GM19372 (cell line): ENCODE data around the gene URB2.
"Not testable (repeated sequence)": the region's sequence is repeated elsewhere in the genome, so short reads cannot be mapped to it uniquely, and the experiment has no call there.

Source experiments
- ATAC-seq: cut with Tn5 transposase; IDR thresholded peaks from one replicate; pipeline ENCODE4 v1.9.1; 2021; ENCODE audit warnings: mild to moderate bottlenecking, low read depth, moderate library complexity; ENCODE audit not compliant: unreplicated experiment

Gene URB2

DNA sequence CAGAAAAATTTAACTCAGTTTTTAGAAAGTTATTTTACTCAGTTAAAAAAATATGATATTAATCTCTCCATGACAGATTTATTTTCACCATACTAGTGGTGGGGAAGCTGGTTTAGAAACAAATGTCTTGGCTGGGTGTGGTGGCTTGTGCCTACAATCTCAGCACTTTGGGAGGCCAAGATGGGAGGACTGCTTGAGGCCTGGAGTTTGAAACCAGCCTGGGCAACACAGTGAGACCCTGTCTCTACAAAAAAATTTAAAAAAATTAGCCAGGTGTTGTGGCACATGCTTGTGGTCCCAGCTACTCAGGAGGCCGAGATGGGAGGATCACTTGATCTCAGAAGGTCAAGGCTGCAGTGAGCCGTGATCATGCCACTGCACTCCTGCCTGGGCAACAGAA is 17.5 kb upstream of the URB2 start:
- ATAC-seq = no peak

DNA sequence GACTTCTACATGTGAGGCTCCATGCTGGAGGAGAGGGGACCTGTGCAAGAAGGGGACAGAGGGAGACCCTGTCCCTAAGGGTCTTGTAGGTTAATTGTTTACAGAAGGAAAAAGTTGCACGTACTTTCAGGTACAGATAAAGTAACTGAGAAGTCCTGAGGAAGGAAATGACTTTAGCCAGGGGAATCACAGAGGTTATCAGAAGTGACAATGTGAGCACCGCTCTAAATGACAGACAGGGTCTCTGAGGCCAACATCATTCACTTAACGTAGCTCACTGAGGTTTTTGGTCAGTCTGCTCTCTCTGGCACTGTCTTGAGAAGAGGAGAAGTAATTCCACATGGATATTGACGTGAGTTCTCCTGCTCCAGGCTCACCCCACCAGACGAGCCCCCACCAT is 12.1 kb upstream of the URB2 start:
- no peak for ATAC-seq

DNA sequence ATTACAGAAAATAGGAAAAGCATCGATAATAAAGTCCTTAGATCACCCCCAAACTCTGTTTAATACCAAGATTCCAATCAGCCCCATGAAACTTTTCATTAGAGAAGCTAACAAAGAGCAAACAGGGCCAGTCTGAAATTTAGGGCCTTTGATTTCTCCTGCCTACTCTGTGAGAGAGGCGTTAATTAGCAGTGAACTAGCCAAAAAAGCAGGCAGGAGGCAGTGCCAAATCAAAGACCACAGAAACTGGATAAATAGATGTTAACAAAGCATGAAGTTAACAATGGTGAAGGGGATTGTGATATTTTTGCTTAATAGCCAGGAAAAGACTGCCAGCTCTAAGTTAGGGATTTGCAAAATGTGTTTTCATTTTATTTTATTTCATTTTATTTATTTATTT is 11.3 kb upstream of the URB2 start:
- ATAC-seq = no peak

DNA sequence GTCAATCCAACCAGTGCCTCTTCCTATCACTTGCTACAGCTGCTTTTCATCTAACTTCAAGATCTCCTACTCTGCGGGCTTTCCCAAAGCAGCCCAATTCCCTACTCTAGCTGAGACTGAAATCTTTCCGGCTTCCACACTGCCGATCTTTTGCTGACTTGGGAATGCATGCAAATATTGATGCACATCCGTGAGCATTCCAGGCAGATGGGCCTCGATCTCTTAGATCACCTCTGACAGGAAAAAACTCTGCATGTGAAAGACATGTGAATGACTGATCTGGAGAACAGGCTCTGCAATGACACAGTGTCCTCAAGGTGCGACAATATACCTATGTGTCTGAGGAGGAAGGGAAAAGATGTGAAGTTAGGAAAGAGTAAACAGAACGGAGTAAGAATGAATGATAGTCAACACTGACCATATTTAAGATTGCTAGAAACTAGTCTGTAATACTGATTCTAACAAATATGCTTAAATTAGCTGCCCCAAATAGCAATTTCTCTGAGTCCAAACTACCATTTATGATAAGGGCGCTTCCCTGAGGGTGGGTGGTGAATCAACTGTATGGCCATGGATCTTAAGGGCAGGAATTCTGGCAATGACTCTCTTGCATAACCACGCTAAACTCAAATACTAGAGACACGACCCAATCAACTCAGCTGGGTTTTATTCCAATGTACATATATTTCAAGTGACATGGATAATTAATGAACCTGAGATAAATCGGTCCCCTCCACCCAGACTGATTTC is 8.5 kb upstream of the URB2 start:
- ATAC-seq = no peak

DNA sequence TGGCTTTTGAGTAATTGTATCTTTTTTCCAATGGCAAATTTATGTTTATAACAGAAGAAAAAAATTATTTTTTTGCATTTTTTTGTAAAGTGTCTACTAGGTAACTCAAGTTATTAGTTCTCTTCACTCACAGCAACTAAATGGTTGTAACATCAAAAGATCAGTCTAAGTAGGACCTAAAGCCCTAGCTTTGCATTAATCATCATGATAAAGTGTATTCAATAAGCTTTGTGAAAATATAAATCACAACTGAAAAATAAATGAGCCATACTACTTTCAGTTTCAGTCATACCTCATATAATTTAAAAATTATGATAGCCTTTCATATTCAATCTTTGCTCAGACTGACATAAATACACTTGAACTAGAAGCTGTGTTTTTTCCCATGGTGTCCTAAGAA is 7.0 kb upstream of the URB2 start:
- no peak for ATAC-seq

DNA sequence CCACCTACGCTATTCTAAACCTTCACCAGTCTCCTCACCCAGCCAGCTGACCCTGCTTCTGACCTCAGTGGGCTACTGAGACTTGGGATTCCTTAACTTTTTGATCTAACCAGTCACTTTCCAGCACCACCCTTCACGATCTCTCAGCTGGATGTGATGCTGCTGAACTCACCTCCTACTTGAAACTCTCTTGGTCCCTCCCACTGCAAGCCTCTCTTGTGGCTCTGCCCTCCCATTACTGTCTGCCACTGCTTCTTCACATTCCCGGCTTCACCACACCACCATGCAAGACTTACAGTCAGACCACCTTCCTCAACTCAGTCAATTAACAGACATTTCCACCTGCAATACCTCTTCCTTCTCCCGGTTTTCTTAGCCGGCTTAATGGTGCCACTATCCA is 6.4 kb upstream of the URB2 start:
- no peak for ATAC-seq

DNA sequence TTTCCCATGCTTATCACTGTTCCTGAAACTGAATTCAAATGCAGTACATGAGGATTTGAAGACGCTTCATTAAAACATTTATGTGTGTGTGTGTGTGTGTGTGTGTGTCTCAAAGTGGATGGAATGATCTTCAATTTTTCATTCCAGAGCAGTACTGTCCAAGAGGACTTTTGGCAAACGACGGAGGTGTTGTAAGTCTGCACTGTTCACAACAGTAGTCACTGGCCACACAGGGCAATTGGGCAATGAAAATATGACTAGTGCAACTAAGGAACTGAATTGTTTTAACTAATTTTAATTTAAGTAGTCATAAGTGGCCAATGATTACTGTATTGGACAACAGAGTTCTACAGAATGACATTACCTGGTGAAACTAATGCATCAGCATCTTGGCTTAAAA is 5.2 kb upstream of the URB2 start:
- no peak for ATAC-seq

DNA sequence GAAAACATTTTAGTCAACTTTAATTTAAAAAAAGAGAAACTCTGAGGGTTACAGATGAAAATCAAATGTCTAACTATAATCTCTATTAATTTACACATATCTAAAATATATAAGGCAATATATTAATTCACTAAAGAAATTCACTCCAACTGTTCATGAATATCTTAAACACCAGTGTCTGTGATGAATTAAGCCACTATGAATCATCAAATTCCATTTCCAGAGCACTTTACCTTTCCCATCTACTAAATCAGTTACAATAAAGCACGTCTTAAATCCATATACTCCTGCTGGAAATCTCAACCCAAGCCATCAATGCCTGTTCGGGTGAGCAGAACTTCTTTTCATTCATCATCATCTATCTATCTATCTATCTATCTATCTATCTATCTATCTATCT is 4.4 kb upstream of the URB2 start:
- no peak for ATAC-seq

DNA sequence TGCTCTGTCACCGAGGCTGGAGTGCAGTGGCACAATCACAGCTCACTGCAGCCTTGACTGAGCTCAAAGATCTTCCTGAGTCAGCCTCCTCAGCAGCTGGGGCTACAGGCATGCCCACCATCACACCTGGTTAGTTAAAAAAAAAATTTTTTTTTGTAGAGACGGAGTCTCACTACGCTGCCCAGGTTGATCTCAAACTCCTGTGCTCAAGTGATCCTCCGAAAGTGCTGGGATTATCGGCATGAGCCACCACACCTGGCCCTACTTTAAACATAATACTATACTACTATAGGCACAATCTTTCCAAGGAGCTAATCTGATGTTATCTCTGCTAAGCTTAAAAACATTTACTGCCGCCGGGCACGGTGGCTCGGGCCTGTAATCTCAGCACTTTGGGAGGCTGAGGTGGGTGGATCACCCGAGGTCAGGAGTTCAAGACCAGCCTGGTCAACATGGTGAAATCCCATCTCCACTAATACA is 3.4 kb upstream of the URB2 start:
- ATAC-seq = not testable (repeated sequence)

DNA sequence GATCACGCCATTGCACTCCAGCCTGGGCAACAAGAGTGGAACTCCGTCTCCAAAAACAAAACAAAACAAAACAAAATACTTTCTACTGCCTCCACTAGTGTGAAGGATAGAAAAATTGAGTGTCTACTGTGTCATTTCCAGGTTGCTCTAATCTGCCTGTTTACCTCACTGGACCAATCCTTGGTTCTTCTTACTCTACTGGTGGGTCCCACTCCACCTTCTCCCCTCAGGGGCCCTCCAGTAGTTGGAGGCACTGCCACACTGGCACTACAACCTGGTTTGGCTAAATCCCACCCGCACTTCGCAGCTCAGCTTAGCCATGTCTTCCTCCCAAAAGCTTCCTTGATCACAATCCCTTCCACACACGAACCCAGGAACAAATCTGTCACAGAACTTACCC is 2.8 kb upstream of the URB2 start:
- no peak for ATAC-seq

DNA sequence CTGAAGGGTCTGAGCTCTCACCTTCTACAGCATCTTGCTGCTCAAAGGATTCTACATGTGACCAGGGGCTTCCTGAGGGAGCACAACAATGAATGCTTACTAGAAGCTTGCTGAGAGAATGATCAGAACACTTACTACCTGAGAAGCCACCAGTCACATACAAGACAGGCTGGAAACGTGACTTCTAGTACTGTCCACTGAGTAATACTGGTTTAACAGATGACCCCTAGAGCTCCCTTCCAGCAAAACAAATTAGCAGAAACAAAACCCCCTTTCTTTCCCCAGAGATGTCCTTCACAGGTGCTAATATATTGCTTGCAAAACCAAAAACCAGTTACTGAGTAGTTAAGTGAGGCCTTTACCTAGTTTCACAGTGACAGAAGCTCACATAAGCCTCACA is 2.2 kb upstream of the URB2 start:
- no peak for ATAC-seq

DNA sequence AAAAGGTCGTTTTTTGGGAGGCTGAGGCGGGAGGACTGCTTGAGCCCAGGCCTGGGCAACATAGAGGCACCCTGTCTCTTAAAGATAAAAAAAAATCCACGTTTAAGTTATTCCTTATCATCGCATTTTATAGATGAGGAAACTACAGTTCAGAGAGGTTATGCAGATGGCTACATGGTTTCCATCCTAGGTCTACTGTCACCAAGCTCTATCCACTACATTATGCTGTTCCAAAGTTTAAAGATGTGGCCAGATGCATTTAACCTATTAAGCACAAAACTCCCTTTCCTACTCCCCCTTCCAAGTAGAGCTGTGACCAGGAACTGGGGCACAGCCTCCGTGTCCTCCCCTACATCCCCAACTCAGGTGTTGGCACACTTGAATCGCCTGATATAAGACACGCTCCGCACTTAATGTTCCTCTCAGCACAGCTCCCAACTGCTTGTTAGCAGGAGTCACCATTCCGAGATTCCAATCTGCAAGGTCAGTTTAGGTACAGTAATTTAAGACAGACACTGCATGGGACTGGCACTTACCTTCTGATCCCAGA is 1.5 kb upstream of the URB2 start:
- no peak for ATAC-seq

DNA sequence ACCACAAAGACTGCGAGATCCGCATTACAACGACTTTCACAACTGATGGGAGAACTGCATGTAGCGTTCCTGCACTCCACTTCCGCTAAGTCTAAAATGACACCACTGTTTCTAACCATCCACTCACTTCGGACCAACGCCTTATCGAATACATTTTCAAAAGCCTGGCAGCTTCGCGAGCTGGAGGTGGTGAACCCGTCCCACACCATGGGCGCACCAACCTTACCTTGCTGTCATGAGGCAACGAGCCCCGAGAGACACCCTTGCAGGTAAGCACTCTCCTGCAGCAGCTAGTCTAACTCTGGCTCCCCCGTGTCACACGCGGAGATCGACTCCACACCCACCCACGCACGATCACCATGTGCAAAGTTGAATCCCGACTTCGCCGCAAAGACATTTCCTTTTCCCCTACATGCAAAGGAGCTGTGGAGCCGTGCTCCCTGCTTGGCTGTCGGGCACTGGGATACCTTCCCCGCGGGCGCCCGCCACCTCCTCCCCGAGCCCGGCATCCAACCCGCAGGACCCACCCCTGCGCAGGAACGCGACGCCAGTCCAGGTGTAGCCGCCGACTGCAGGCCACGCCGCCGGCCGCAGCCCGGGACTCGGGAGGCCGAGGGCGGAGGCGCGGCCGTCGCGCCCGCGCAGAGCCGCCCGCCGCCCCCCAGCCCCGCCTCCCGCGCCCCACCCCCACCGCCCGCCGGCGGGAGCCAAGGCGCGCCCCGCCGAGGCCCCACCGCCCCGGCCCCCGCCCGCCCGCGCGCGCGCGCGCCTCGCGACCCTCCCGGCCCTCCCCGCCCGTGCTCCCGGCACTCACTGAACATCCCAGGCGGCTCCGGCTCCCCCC is 754 bp upstream of the URB2 start:
- ATAC-seq = peak; percentile 35

DNA sequence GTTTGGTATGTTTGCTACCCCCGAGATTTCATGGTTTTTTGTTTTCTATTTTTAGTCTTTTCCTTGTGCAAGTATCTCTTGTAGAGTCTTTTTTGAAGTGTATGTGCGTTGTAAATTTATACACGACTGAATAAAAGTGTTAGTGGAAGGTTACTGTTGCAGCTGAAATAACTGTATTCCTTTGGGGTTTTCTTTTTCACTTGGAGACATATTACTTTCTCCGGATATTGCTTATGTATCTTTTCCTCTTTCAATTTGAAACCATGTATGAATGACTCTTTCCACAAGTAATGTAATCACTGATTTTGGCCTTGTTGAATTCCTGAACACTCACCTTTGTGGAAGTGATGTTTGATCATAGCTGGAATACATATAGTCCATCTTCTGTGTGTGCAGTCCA is 956 bp downstream of the URB2 start:
- no peak for ATAC-seq

DNA sequence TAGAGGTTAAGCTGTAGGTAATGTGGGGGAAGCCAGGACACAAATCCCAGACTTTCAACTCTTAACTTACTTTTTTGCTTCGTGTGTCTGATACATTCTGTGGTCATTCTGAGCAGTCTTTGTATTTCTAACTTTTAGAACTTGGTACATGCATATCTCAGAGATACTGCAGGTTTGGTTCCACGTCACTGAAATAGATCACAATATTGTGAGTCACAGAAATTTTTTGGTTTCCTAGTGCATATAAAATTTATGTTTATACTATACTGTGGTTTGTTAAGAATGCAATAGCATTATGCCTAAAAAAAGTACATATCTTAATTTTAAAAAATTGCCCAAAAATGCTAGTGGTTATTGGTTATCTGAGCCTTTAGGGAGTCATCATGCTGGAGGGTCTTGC is 3.2 kb downstream of the URB2 start:
- ATAC-seq = no peak

DNA sequence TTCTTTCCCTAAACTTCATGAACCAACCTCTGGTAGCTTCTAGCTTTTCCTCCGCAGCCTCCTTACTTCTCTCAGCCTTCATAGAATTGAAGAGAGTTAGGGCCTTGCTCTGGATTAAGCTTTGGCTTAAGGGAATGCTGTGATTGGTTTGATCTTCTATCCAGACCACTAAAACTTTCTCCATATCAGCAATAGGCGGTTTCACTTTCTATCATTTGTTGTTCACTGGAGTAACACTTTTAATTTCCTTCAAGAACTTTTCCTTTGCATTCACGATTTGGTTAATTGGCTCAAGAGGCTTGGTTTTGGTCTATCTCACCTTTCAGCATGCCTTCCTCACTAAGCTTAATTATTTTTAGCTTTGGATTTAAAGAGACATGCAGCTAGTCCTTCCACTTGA is 5.1 kb downstream of the URB2 start:
- no peak for ATAC-seq

DNA sequence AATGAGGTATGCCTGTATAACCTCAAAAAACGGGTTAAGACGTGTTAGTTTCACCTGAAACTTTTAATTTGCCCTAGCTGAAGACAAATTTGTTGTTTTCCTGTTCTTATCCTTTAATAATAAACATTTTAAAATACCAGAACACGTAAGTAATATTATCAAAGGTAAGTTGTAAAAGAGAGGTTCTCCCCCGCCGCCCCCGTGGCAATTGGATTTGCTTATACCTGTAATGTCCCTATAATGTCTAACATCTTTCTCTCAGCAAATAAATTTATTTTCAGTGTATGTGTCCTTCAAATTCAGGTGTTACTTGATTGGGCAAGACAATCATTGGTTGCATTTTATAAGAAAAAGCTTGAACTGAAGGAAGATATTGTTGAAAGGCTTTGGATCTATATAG is 5.9 kb downstream of the URB2 start:
- ATAC-seq = no peak

DNA sequence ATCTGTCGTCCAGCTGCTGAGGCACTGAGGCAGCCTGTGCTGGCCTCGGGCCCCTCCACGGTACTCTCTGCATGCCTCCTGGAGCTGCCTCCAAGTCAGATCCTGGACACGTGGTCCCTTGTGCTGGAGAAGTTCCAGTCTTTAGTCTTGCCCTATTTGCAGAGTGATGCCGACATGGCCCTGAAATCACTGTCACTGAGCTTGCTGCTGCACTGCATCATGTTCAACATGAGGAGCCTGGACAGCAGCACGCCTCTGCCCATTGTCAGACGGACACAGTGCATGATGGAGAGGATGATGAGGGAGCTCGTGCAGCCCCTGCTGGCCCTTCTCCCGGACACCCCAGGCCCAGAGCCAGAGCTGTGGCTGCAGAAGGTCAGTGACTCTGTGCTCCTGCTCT is 10.0 kb downstream of the URB2 start:
- ATAC-seq = no peak

DNA sequence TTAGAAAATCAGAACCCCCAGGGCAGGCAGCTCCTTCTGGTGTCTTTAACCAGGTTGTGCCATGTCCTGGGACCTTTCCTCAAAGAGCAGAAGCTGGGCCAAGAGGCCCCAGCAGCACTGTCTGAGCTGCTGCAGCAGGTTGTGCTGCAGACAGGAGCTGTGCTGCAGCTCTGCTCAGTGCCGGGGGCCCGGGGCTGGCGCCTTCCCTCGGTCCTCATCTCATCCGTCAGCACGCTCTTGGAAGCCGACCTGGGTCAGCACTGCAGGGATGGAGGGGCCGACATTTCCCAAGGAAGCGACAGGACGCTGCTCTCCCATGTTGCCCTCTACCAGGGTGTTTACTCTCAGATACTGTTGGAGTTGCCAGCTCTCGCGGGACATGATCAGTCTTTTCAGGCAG is 11.7 kb downstream of the URB2 start:
- no peak for ATAC-seq

DNA sequence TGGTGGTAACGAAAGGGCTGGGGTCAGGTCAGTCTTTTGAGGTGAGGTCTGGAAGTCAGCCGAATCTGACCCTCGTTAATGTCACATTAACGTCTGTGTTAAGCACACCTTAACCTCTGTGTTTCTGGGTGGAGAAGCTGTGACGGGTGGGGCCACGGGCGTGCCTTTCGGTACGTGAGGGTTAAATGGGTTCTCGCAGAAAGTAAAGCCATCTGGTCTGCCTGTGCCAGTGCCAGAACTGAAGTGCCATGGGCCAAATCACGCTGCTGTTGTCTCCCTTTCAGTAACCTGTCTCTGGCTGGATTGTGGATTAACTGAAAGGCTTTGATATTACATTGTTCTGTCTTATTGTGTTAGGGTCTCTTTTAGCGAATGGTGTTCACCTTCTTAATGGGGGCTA is 14.4 kb downstream of the URB2 start:
- ATAC-seq = no peak

DNA sequence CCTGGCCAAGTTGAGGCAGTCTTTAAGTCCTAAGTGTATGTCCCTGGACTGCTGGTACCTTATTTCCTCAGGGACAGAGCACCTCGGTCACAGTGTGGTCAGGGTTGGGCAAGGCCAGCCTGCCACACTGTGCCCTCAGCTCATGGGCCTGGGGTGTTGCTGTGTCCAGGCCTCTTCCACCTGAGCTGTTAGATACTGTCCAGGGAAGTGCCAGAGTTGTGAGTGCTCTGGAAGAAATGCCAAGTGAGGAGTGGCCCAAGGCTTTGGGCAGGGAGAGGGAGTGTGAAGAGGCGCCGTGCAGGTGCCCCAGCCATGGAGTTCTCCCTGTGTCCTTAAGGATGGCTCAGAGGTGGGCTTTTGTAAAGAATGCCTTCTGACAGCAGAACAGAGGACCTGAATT is 15.3 kb downstream of the URB2 start:
- no peak for ATAC-seq

DNA sequence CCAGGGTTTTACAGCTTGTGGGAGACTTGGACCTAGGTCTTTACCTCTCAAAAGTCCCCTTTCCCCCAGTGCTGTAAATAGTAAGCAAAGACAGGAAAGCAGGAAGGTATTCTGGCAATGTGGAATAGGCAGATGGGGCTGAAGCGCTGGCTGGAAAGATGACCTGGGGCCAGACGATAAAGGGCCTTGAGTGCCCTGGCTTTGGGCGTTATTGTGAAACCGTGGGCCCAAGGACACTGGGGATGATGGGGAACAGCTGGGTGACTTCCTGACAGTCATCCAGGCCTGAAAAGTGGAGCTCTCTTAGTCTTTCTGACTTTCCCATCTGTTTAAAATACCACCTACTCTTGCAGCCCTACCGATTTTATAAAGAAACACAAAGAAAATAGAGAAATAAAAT is 16.3 kb downstream of the URB2 start:
- no peak for ATAC-seq
